AG09319 (cell line): Measurements from ENCODE around the gene PTPRS.

Source experiments
- DNase-seq: peaks from one replicate; pipeline ENCODE4 v3.0.0-alpha.2; 2010; ENCODE audit warnings: low read depth; ENCODE audit errors: extremely low read depth
- TF ChIP-seq, protein P1 (sequence below): IDR thresholded peaks from 2 replicates; pipeline ENCODE4 v1.5.1; 2011; ENCODE audit warnings: low read depth, mild to moderate bottlenecking, inconsistent platforms, low read length, moderate library complexity

PTPRS gene

DNA sequence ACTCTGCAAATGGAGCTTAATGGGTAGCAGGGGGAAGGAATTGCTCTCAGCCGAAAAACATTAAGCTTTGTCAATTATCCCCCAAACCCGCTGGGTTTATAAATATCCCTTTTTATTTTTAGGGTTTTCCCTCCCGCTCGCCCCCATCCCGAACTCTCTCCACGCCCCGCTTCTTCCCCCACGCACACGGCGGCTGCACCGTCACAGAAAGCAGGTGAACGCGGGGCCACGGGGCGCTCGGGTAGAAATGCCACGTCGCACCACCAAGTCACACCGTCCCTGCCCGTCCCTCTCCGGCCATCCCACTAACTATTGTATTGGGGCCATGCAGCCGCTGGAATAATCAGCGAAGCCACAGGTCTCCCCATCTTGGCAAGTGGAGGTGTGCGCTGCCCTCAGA lies 3.5 kb downstream of the PTPRS start:
- DNase-seq, result no peak
- TF ChIP-seq, protein P1, sequence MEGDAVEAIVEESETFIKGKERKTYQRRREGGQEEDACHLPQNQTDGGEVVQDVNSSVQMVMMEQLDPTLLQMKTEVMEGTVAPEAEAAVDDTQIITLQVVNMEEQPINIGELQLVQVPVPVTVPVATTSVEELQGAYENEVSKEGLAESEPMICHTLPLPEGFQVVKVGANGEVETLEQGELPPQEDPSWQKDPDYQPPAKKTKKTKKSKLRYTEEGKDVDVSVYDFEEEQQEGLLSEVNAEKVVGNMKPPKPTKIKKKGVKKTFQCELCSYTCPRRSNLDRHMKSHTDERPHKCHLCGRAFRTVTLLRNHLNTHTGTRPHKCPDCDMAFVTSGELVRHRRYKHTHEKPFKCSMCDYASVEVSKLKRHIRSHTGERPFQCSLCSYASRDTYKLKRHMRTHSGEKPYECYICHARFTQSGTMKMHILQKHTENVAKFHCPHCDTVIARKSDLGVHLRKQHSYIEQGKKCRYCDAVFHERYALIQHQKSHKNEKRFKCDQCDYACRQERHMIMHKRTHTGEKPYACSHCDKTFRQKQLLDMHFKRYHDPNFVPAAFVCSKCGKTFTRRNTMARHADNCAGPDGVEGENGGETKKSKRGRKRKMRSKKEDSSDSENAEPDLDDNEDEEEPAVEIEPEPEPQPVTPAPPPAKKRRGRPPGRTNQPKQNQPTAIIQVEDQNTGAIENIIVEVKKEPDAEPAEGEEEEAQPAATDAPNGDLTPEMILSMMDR, result no peak

DNA sequence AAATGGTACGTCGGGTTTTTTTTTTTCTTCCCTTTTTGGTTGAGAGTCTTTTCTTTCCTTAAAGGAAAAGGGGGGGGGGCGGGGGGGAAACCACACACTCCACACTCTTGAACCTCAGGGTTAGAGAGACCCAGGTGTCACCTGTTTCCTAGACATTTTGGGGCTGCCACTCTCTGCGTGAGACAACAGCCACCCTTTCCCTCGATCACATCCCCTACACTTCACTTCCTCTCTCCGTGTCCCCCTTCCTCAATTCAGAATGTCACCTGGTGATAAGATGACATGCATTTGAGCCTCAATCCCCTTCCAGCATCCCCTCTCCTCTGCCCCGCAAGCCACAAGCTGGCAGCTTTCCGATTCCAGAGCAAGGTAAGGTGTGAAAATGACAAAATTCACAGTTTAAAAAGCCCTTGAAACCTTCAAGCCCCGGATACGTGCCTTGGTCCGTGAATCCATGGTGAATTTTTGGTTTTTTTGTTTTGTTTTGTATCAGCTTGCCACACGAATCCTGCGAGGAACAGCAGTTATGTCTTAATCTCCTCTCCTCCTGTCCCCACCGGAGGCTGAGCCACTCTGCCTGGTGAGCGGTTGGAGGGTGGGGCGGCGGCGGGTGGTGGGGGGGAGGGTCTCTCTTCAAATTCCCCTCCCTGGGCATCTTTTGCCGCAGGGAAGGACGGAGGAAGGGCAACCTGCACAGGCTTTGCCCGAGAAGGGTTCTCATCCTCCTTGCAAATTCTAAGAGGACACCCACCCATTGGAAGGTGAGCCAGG lies 4.2 kb downstream of the PTPRS start:
- TF ChIP-seq, protein P1, result no peak
- DNase-seq, result no peak

GRCh38 chr19:5335593-5335992 lies 5.0 kb downstream of the PTPRS start:
- TF ChIP-seq, protein P1, result no peak
- no peak for DNase-seq

GRCh38 chr19:5334824-5335500 lies 5.7 kb downstream of the PTPRS start:
- TF ChIP-seq, protein P1, result no peak
- no peak for DNase-seq

GRCh38 chr19:5334366-5334739 lies 6.3 kb downstream of the PTPRS start:
- TF ChIP-seq, protein P1, result no peak
- no peak for DNase-seq

DNA sequence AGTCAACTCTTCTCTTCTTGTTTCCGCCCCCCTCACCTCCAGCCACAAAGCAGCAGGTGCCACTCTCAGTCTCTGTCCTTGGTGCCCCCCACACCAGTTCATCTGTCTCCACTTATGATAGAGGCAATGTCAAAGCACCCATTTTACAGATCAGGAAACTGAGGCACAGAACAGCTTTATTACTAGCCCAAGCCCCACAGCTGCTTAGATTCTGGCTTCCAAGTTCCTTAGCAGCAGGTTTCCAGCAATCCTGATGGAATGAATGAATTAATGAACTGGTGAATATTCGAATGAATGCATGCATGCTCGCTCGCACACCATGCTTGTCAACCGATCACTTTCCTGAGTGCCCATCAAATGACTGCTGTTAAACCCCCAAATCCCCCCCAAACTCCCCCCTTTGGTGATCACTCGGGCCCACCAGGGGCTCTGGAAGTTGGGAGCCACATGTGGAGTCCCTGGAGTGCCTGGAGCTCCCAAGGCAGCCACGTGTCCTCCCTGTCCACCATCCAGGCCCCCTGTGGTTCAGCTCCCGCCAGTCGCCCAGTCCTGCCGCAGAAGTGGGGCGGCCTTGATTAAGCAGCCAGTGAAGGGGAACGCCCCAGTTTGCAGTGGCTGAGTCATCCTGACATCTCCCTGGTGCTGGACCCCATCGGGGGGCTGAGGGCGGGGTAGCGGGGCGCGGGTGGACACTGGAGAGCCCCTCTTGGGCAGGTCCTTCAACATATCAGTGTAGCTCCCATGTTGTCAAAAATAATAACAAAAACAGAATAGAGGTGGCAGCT lies 6.8 kb downstream of the PTPRS start:
- DNase-seq, result no peak
- TF ChIP-seq, protein P1, result no peak

GRCh38 chr19:5332501-5332900 lies 8.1 kb downstream of the PTPRS start:
- no peak for DNase-seq
- TF ChIP-seq, protein P1, result no peak
